Right cardiac atrium (tissue), 5 donors: ENCODE measurements around the gene MPPE1. TPM values are rescaled to one million over a fixed set of nuclear protein-coding genes. Genes with fewer than 3 reads are reported as not detected.
"Not testable (repeated sequence)": the region's sequence is repeated elsewhere in the genome, so short reads cannot be mapped to it uniquely, and the experiment has no call there.

ENCODE experiments used
- ATAC-seq, 2 donors: fragments of 200-7000 bp; cut with Tn5 transposase; one replicate each; pipeline versions ENCODE4 v1.8.0 to v1.9.1; 2020; ENCODE audit warnings: moderate library complexity in 2 of 2, mild to moderate bottlenecking in 1 of 2
- DNase-seq, 3 donors: peaks; one replicate each; pipeline ENCODE4 v3.0.0-alpha.2; 2020
- H3K27ac ChIP-seq: one replicate; pipeline ENCODE4 v1.5.1; 2013; ENCODE audit warnings: mild to moderate bottlenecking, low read length, control low read depth, moderate library complexity
- H3K27me3 ChIP-seq: one replicate; pipeline ENCODE4 v1.6.1; 2013; ENCODE audit not compliant: control insufficient read depth, insufficient read depth
- H3K4me1 ChIP-seq: one replicate; pipeline ENCODE4 v1.6.1; 2013; ENCODE audit warnings: low read length; ENCODE audit not compliant: control insufficient read depth, insufficient read depth
- H3K4me3 ChIP-seq: one replicate; pipeline ENCODE4 v1.5.1; 2013; ENCODE audit warnings: low read length, control low read depth
- H3K9me3 ChIP-seq: one replicate; pipeline ENCODE4 v1.6.1; 2013; ENCODE audit warnings: low read length; ENCODE audit not compliant: control insufficient read depth
- WGBS: extraction: QIAGEN DNeasy Blood & Tissue Kit; methylation state at CpG from one replicate; pipeline ENCODE4 v1.1.7; 2013; 5-methylcytosine and 5-hydroxymethylcytosine counted together
- intact Hi-C, 4 donors: fragments of 100-400 bp; cut with DNase I; formaldehyde crosslinking; loops; one replicate each; pipeline versions ENCODE4 v1.11.0 to v1.14.0; 2022 to 2023
- polyA plus RNA-seq: library from polyadenylated mRNA; stranded (reverse); fragments of 200-250 nt; gene quantifications from one replicate; pipeline ENCODE4 v1.2.3, GENCODE V29; 2013
- total RNA-seq, 4 donors: library from RNA; stranded (reverse); fragmentation: NEBNext Ultra II Directional; extraction: Animal tissue kit (Norgen Biotek cat#: 25700); gene quantifications; one replicate each; pipeline ENCODE4 v1.2.1, GENCODE V29; 2021
- donor health status: healthy with polysubstance abuse.
- donor health status: DM: no; HTN: yes; CAD: no.
- donor health status: DM: no; HTN: no; CAD: no.
- donor health status: DM: no; HTN: yes; CAD: no; lungs with severe emphysema.
- donor health status: DM: yes; HTN: yes; CAD: no.

MPPE1 gene
- total and polyA plus RNA-seq, 5 donors: 20.7 to 40.6 (median 31.5) TPM

DNA sequence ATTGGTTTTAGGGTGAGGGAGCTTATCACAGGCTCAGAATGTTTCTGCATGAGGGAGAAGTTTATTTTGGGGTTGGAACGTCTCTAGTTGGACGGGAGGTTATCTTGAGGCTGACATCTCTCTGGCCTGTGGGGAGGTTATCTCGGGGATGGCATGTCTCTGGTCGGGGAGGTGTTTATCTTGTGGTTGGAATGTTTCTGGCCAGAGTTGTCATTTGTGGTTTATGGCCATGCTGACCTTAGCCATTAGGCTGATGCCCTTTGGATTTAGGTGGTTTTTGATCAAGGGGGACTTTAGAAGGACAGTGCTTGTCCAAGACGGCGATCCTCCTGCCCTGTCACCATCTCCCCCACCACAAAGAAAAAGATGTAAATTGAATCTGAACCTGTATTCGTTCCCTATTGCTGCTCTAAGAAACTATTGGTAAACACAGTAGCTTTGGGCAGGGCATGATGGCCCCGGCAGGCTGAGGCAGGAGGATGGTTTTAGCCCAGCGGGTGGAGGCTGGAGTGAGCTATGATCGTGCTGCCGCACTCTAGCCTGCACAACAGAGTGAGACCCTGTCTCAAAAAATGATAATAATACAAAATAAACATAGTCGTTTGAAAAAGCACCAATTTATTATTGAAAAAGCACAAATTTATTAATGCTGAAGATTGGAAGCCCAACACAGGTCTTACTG is 17.8 kb upstream of the MPPE1 start:
- ATAC-seq (no peak), DNase-seq (no peak)
- H3K4me1 ChIP-seq: no peaks in the 10 kb centered on the region
- H3K27ac ChIP-seq: no peak overlapping the region
- no peaks in the 10 kb centered on the region for H3K27me3 ChIP-seq
- 53% methylated on average over 12 of the region's 12 CpGs for WGBS
- no peak overlapping the region for H3K4me3 ChIP-seq
- H3K9me3 ChIP-seq: no peaks in the 10 kb centered on the region
- intact Hi-C loops: no loop called here

DNA sequence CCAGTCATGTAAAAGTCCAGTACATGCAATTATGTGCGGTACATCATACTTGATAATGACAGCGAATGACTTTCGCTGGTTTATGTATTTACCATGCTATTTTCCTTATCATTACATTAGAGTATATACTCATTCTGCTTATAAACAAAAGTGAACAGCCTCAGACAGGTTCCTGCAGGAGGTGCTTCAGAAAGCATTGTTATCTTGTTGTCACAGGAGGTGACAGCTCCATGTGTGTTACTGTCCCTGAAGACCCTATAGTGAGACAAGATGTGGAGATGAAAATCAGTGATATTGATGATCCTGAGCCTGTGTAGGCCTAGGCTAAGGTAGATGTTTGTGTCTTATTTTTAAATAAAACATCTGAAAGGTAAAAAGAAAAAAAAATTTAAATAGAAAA is 15.3 kb upstream of the MPPE1 start:
- intact Hi-C loops: no loop called here
- DNase-seq (no peak), ATAC-seq (no peak)
- no peaks in the 10 kb centered on the region for H3K9me3 ChIP-seq
- H3K4me3 ChIP-seq: no peak overlapping the region
- 96% methylated on average over 3 of the region's 3 CpGs for WGBS
- no peaks in the 10 kb centered on the region for H3K4me1 ChIP-seq
- H3K27me3 ChIP-seq: no peaks in the 10 kb centered on the region
- H3K27ac ChIP-seq: no peak overlapping the region

DNA sequence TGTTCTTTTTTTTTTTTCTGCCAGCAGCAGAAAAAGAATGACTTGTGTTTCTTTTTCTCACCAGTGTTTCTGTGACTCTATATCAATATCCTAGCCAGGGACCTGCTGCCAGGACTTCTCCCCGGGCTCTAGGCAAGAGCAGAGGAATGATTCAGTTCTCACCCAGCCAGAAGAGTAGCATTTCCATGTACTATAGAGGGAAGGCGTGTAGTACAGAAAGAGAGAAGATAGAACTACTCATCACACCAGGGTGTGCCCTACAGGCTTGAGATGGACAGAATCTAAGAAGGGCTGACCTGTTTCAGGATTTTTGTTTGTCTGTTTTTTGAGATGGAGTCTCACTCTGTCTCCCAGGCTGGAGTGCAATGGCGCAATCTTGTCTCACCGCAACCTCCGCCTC is 11.4 kb upstream of the MPPE1 start:
- DNase-seq, intact Hi-C loops, H3K4me3 ChIP-seq, H3K4me1 ChIP-seq, H3K27ac ChIP-seq, H3K9me3 ChIP-seq, H3K27me3 ChIP-seq, ATAC-seq: not testable (repeated sequence)
- 78% methylated on average over 5 of the region's 5 CpGs for WGBS

DNA sequence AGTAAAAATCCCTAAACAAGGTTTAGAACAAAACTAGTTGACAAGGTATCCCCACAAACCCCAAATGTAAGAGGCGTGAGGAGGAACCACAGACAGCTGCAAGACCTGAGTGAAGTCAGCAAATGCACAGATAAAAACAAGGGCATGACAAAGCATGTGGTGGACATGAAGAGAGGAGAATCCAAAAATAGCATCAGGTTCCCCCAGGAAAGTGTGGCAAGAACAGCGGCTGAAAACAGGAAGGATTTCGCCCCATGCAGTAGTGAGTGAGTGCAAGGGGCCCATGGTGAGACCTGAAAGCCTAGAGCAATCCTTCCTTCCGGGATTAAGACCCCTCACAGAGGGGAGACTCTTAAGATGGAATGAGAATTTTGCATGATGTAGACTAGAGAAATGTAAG is 8.8 kb upstream of the MPPE1 start:
- intact Hi-C loops, H3K4me3 ChIP-seq, H3K4me1 ChIP-seq, H3K27ac ChIP-seq, DNase-seq, H3K9me3 ChIP-seq, H3K27me3 ChIP-seq: not testable (repeated sequence)
- 57% methylated on average over 4 of the region's 4 CpGs for WGBS
- peak; percentile 26 to 57 for ATAC-seq

DNA sequence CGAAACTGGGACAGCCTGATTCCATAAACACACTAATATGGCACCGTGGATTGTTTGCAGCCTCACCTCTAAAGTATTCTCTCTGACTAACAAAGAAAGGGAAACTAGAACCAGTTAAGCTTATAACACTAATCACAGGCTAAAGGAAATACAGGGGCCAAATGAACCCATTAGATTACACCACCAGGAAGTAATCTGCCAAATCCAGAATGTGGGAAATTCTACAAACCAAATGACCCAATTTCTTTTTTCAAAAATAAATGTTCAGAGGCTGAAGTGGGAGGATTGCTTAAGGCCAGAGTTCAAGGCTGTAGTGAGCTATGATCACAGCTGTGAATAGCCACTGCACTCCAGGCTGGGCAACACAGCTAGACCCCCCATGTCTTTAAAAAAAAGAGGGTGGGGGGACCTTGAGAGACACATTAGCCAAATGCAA is 1.5 kb upstream of the MPPE1 start:
- intact Hi-C loops: no loop called here
- H3K4me1 ChIP-seq: no peaks in the 10 kb centered on the region
- DNase-seq (no peak), ATAC-seq (peak in 1 of 2 donors; percentile 26)
- H3K4me3 ChIP-seq: peak overlapping the region; percentile 85
- no peaks in the 10 kb centered on the region for H3K27me3 ChIP-seq
- 43% methylated on average over 2 of the region's 2 CpGs for WGBS
- peak overlapping the region; percentile 74 for H3K27ac ChIP-seq
- no peaks in the 10 kb centered on the region for H3K9me3 ChIP-seq

DNA sequence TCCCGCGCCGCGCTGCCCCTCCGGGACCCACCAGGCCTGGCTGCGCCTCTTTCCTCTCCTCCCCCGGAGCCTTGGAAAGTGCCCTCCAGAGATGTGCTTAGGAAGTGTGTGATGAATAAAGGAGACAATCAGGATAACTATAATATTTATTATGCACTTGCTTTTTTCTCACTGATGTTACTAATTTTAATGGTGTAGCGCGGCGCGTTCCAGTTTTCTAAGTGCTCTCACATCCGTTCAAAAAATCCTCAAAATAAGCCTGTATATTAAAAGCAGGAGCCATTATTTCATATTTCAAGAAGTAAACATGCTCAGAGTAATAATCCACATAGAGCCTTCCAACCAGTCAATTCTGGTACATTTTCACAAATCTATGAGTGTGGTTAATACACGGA is 941 bp upstream of the MPPE1 start:
- DNase-seq (peak in 1 of 3 donors; percentile 61), ATAC-seq (no peak)
- peak overlapping the region; percentile 85 for H3K4me3 ChIP-seq
- H3K9me3 ChIP-seq: no peaks in the 10 kb centered on the region
- H3K4me1 ChIP-seq: no peaks in the 10 kb centered on the region
- H3K27ac ChIP-seq: peak overlapping the region; percentile 97
- WGBS: 5% methylated on average over 13 of the region's 13 CpGs
- intact Hi-C loops: no loop called here
- H3K27me3 ChIP-seq: no peaks in the 10 kb centered on the region

DNA sequence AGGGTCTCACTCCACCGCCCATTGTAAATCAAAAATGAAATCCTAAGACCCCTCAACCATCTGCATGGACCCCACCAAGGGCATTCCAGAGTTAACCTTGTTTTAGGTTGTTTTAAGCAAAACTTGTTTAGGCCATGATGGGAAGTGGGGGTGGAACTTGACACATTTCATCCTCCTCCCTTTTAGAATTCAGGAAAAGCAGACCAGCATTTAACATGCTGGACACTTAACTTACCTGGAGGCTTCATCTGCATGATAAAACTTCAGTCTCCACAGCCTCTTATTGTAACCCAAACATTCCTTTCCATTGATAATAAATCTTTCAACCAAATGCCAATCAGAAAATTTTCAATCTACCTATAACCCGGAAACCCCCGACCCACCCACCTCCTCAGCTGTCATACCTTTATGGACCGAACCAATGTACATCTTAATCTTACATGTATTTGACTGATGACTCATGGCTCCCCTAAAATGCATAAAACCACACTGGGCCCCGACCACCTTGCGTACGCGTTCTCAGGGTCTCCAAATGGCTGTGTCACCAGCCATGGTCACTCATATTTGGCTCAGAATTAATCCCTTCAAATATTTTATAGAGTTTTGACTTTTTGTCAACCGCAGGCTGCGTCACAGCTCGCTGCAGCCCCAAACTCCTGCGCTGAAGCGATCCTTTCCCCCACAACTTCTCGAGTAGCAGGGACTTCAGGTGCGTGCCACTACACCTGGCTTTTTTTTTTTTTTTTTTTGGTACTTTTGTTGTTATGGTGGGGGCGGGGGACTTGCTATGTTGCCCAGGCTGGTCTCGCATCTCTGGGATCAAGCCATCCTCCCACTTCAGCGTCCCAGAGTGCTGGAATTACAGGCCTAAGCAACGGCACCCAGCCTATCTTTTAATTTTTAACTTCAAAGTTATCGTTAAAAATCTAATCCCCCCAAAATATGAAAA is 917 bp downstream of the MPPE1 start:
- 69% methylated on average over 20 of the region's 20 CpGs for WGBS
- no peak for ATAC-seq
- no peak for DNase-seq
- H3K4me1 ChIP-seq: no peaks in the 10 kb centered on the region
- H3K9me3 ChIP-seq: no peaks in the 10 kb centered on the region
- H3K27ac ChIP-seq: no peak overlapping the region
- H3K4me3 ChIP-seq: peak overlapping the region; percentile 85
- intact Hi-C loops: no loop called here
- H3K27me3 ChIP-seq: no peaks in the 10 kb centered on the region

DNA sequence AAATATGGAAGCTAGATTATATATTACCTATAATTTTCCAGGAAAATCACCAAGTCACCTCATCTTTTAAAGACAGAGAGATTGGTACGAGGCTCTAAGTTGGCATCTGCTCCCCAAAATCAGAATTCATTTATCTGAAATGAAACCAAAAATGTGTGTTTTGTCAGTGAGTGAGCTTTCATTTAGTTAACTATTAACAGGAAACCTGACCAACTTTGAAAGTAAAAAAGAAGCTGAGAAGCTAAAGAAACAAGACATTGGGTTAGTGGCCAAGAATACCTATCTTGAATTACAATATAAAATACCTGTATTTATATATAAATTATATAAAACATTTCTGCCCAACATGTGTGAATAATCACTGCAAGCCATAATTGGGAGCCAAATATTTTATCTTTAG is 1.9 kb downstream of the MPPE1 start:
- intact Hi-C loops: no loop called here

DNA sequence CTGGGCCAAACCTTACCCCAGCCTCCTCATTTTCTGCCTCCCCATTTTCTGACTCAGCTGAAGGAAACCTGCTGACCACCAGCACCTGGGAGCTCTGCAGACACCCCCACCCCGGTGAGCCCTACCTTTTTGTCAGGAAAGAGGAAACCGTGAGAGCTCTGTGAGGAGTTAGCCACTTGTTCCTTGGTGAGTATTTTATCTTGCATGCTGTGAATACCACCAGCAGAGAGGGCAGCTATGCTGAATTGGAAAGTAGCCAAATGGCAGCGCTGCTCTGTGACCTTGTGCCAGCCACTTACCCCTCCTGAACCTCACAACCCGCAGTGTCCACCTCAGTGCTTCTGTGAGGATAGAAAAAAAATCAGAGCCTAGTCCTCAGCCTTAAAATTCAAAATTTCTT is 2.5 kb downstream of the MPPE1 start:
- ATAC-seq (no peak), DNase-seq (no peak)
- Histone ChIP-seq H3K4me1 (no peaks in the 10 kb centered on the region), H3K4me3 (no peak overlapping the region), H3K27ac (no peak overlapping the region), H3K27me3 (no peaks in the 10 kb centered on the region), H3K9me3 (no peaks in the 10 kb centered on the region)
- 68% methylated on average over 4 of the region's 4 CpGs for WGBS
- intact Hi-C loops: no loop called here

More for the DNA sequence above, 1.9 kb downstream of the MPPE1 start:
- no peak overlapping the region for H3K4me3 ChIP-seq
- H3K9me3 ChIP-seq: no peaks in the 10 kb centered on the region
- H3K27me3 ChIP-seq: no peaks in the 10 kb centered on the region
- no peaks in the 10 kb centered on the region for H3K4me1 ChIP-seq
- H3K27ac ChIP-seq: no peak overlapping the region
- ATAC-seq: no peak
- DNase-seq: no peak
- 93% methylated on average over 1 of the region's 1 CpG for WGBS

DNA sequence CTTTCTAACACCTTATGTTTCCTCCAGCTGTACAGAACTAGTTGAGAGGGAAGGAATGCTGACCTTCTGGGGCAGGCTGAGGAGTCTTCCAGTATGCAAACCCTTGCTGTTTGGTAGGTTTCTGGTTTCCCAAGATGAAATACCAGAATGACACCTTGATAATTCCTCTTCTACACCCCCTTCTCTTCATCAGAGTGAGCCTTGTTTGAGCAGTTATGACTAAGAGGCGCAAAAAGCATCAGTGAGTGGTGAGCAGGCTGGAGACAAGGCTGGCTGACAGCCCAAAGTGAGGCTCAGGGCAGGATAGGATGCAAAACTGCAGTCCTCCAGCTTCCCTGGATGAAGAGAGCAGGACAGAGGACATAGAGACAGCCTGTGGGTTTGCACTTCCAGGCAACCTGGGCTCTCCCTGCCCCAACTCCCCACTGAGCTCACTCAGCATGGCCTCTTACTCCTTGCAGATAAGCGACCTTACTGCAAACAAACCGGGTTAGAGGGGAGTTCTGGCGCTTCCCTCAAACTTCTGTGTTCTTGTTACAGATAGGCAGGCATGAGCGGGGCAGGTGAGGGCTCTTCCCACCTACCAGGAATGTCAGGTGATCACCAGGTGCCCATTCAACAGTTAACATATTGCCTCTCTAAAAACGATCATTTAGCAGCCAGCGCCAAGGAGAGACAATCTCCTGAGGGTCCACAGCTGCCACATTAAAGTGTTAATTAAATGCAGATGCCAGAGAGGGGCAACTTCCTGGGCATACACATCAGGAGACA is 5.4 kb downstream of the MPPE1 start:
- no peaks in the 10 kb centered on the region for H3K4me1 ChIP-seq
- WGBS: 62% methylated on average over 7 of the region's 7 CpGs
- H3K9me3 ChIP-seq: no peaks in the 10 kb centered on the region
- ATAC-seq (no peak), DNase-seq (no peak)
- H3K4me3 ChIP-seq: no peak overlapping the region
- no peak overlapping the region for H3K27ac ChIP-seq
- intact Hi-C loops: no loop called here
- no peaks in the 10 kb centered on the region for H3K27me3 ChIP-seq
